Endothelial cell of umbilical vein (primary cell): ENCODE measurements around the gene PRELID3B. TPM values are rescaled to one million over a fixed set of nuclear protein-coding genes. Genes with fewer than 3 reads are reported as not detected.
A peak's percentile ranks its signal among the peaks of the same experiment; 100 is the strongest.

Source experiments
- BruUV-seq: library from RNA; stranded (reverse); fragments of 400-500 nt; replicated peaks from 2 replicates; lab custom pipeline; 2021; lab: Mats Ljungman, UMichigan
- CTCF ChIA-PET: fragments of 300-600, 350-600 bp; sonication (Branson Sonifier 250); formaldehyde crosslinking; loops from one replicate; lab custom pipeline; 2021; ENCODE audit warnings: antibody characterized with exemption, inconsistent platforms; lab: Charles Lee
- POLR2A ChIA-PET: fragments of 300-600, 350-600 bp; sonication (Branson Sonifier 250); formaldehyde crosslinking; loops from one replicate; lab custom pipeline; 2021; ENCODE audit warnings: antibody characterized with exemption, inconsistent platforms; lab: Charles Lee
- DNase-seq: peaks from one replicate; pipeline ENCODE4 v3.0.0-alpha.2; 2011; ENCODE audit warnings: low read depth, low spot score
- FAIRE-seq: peaks from 2 replicates; lab custom pipeline; 2011; peaks lifted over from hg19 to GRCh38; lab: Jason Lieb, UNC
- H2AFZ ChIP-seq: 2 replicates; pipeline ENCODE4 v1.6.0; 2012; ENCODE audit warnings: low read depth, low read length, control low read depth, inconsistent platforms
- H3K27ac ChIP-seq: 2 replicates; pipeline ENCODE4 v1.5.1; 2011; ENCODE audit warnings: low read depth, mild to moderate bottlenecking, control low read depth, low read length, moderate library complexity; ENCODE audit not compliant: insufficient read depth
- H3K27me3 ChIP-seq, 2 experiments: 2 replicates each; pipeline versions ENCODE4 v1.6.0 to v1.6.1; 2011; ENCODE audit warnings: low read length in 2 of 2, mixed read lengths in 1 of 2; ENCODE audit not compliant: control insufficient read depth in 2 of 2, insufficient read depth in 2 of 2
- H3K36me3 ChIP-seq, 2 experiments: 2 replicates in 1 of 2; 3 replicates in 1 of 2; pipeline ENCODE4 v1.5.1; 2011; ENCODE audit warnings: low read length in 2 of 2, mild to moderate bottlenecking in 1 of 2, moderate library complexity in 1 of 2; ENCODE audit not compliant: control insufficient read depth in 2 of 2, insufficient read depth in 2 of 2; ENCODE audit errors: extremely low read depth in 1 of 2
- H3K4me1 ChIP-seq: 3 replicates; pipeline ENCODE4 v1.5.1; 2011; ENCODE audit warnings: mild to moderate bottlenecking, low read length; ENCODE audit not compliant: control insufficient read depth, insufficient read depth; ENCODE audit errors: extremely low read depth
- H3K4me2 ChIP-seq: 2 replicates; pipeline ENCODE4 v1.6.1; 2011; ENCODE audit warnings: low read length, control low read depth, mixed read lengths; ENCODE audit not compliant: insufficient read depth
- H3K4me3 ChIP-seq, 3 experiments: fragments of 200-600 bp in 1 of 3; sonication (generic), shearing (Covaris generic) in 1 of 3; replicated peaks in 1 of 3; 2 replicates each; pipeline ENCODE4 v1.5.1; 2011 to 2016; ENCODE audit warnings: control low read depth in 3 of 3, low read length in 3 of 3, mild to moderate bottlenecking in 2 of 3, inconsistent platforms in 1 of 3, low read depth in 1 of 3, moderate library complexity in 1 of 3; ENCODE audit not compliant: insufficient read depth in 1 of 3
- H3K79me2 ChIP-seq: 2 replicates; pipeline ENCODE4 v1.6.0; 2012; ENCODE audit warnings: low read length, inconsistent platforms; ENCODE audit not compliant: control insufficient read depth, insufficient read depth
- H3K9ac ChIP-seq: replicated peaks from 2 replicates; pipeline ENCODE3; 2011; ENCODE audit warnings: low read length, control low read depth; ENCODE audit not compliant: insufficient read depth; ENCODE audit errors: extremely low read depth
- H3K9me1 ChIP-seq: replicated peaks from 3 replicates; pipeline ENCODE4 v1.6.0; 2011; ENCODE audit warnings: mild to moderate bottlenecking, low read length; ENCODE audit not compliant: control insufficient read depth, insufficient read depth; ENCODE audit errors: extremely low read depth
- H3K9me3 ChIP-seq: replicated peaks from 2 replicates; pipeline ENCODE4 v1.5.1; 2012; ENCODE audit warnings: low read length, inconsistent platforms; ENCODE audit not compliant: control insufficient read depth, insufficient read depth
- H4K20me1 ChIP-seq: replicated peaks from 2 replicates; pipeline ENCODE3; 2011; ENCODE audit warnings: mild to moderate bottlenecking, low read length; ENCODE audit not compliant: control insufficient read depth, insufficient read depth; ENCODE audit errors: extremely low read depth
- CTCF ChIP-seq, 2 donors: IDR thresholded peaks; 1 replicate in 1 of 2; 2 replicates in 1 of 2; pipeline ENCODE4 v1.5.1; 2011; ENCODE audit warnings: low read length in 2 of 2, mild to moderate bottlenecking in 2 of 2, moderate library complexity in 2 of 2, control low read depth in 1 of 2, inconsistent platforms in 1 of 2, low read depth in 1 of 2; ENCODE audit not compliant: insufficient read depth in 1 of 2; ENCODE audit errors: extremely low read depth in 1 of 2
- EZH2 ChIP-seq: IDR thresholded peaks from 2 replicates; pipeline ENCODE4 v1.6.1; 2012; ENCODE audit warnings: borderline replicate concordance, low read depth, mild to moderate bottlenecking, moderate library complexity, low read length, inconsistent platforms; ENCODE audit not compliant: severe bottlenecking
- FOS ChIP-seq: IDR thresholded peaks from 2 replicates; pipeline ENCODE4 v1.6.1; 2011; ENCODE audit warnings: mild to moderate bottlenecking, low read length, moderate library complexity, borderline replicate concordance; ENCODE audit not compliant: insufficient read depth
- GATA2 ChIP-seq: IDR thresholded peaks from 2 replicates; pipeline ENCODE4 v1.7.0; 2011; ENCODE audit warnings: low read depth, mild to moderate bottlenecking, moderate library complexity, mixed read lengths, low read length; ENCODE audit not compliant: insufficient read length, insufficient read depth
- JUN ChIP-seq: IDR thresholded peaks from 2 replicates; pipeline ENCODE4 v1.6.1; 2011; ENCODE audit warnings: borderline replicate concordance, low read depth; ENCODE audit not compliant: insufficient read length, insufficient read depth
- MYC ChIP-seq: IDR thresholded peaks from one replicate; pipeline ENCODE4 v1.6.1; 2011; ENCODE audit warnings: mild to moderate bottlenecking, low read depth, low read length
- POLR2A ChIP-seq: IDR thresholded peaks from 2 replicates; pipeline ENCODE4 v1.6.1; 2012; ENCODE audit warnings: low read depth, mild to moderate bottlenecking, control low read depth, low read length
- POLR2AphosphoS5 ChIP-seq: IDR thresholded peaks from 2 replicates; pipeline ENCODE4 v1.6.1; 2012; ENCODE audit warnings: low read depth, mild to moderate bottlenecking, control low read depth, low read length, moderate library complexity; ENCODE audit not compliant: insufficient read depth
- dilution Hi-C: fragments of 300-500 bp; cut with MboI; formaldehyde crosslinking; loops from one replicate; pipeline ENCODE4 v1.15.0; 2019; ENCODE audit warnings: low sequenced_read_pairs; ENCODE audit not compliant: extremely low pct_ligation_motif_present
- intact Hi-C: fragments of 100-400 bp; cut with micrococcal nuclease; formaldehyde crosslinking; loops from one replicate; pipeline ENCODE4 v1.10.0; 2022
- polyA plus RNA-seq, 4 experiments: library from polyadenylated mRNA; depleted of rRNA in 3 of 4; stranded (reverse) in 3 of 4; unstranded in 1 of 4; fragments of >200 nt; gene quantifications; 2 replicates each; pipeline versions ENCODE4 v1.2.1 to v1.2.3, GENCODE V29; 2011 to 2012; ENCODE audit warnings: missing spikeins in 1 of 4
- total RNA-seq: library from RNA; stranded (reverse); gene quantifications from 2 replicates; pipeline ENCODE4 v1.2.3, GENCODE V29; 2021

The PRELID3B gene
- total and polyA plus RNA-seq, 2 donors (not counting 3 experiments of a cell fraction or from before 2014, with no cell fraction given) = 14.9 to 57.2 TPM

- no peaks in the 10 kb centered on the region for H3K9me3 ChIP-seq
- BruUV-seq = TSS peak; percentile 12
- dilution Hi-C loops = no loop called here
- intact Hi-C loops = loop anchor here (10.0 kb wide), 2 partner anchors 356 to 934 kb away; partner anchors contain the start of genes FAM217B, PPP1R3D and STX16
- H3K79me2 ChIP-seq = peaks cover 14% of the 10 kb centered on the region
- peak overlapping the region; percentile 95 for H3K27ac ChIP-seq
- no peaks in the 10 kb centered on the region for H4K20me1 ChIP-seq
- TF ChIP-seq MYC = no peak
- no peak for TF ChIP-seq JUN
- no peak for TF ChIP-seq FOS
- TF ChIP-seq GATA2 = no peak
- peak; percentile 3 for TF ChIP-seq POLR2AphosphoS5
- no peak for TF ChIP-seq EZH2
- no peak for TF ChIP-seq POLR2A
- TF ChIP-seq CTCF (IDR thresholded peaks at IDR 0.05; ENCODE audit: extremely low read depth in 1 of 2, insufficient read depth in 1 of 2, low read depth in 1 of 2, low read length in 2 of 2) = no peak
- H3K36me3 ChIP-seq = no peaks in the 10 kb centered on the region
- H3K27me3 ChIP-seq = no peaks in the 10 kb centered on the region
- H3K4me2 ChIP-seq = peak overlapping the region; percentile 32
- H3K4me3 ChIP-seq = no peak overlapping the region
- peak; percentile 4 for FAIRE-seq
- POLR2A ChIA-PET = interaction anchor here (0.7 to 1.8 kb wide), 2 partner anchors 22 to 828 kb away, joined by 5 to 13 read pairs; partner anchors contain the start of gene ATP5F1E
- CTCF ChIA-PET = interaction anchor here (0.6 to 2.0 kb wide), 4 partner anchors 22 to 1501 kb away, joined by 3 to 7 read pairs (median 4); partner anchors contain the start of gene ATP5F1E
- peak overlapping the region; percentile 55 for H2AFZ ChIP-seq
- DNase-seq = peak; percentile 75
- peak overlapping the region; percentile 71 for H3K9ac ChIP-seq
- no peaks in the 10 kb centered on the region for H3K9me1 ChIP-seq
- peaks cover 31% of the 10 kb centered on the region for H3K4me1 ChIP-seq
Observed at GRCh38 chr20:59010321-59010994, 32.1 kb downstream of the PRELID3B start.
